ENCODE data around the gene DMD.

DMD gene

GRCh38 chrX:31832263-31832662 lies 1379.1 kb downstream of the DMD start:
- no peak for DNase-seq

DNA sequence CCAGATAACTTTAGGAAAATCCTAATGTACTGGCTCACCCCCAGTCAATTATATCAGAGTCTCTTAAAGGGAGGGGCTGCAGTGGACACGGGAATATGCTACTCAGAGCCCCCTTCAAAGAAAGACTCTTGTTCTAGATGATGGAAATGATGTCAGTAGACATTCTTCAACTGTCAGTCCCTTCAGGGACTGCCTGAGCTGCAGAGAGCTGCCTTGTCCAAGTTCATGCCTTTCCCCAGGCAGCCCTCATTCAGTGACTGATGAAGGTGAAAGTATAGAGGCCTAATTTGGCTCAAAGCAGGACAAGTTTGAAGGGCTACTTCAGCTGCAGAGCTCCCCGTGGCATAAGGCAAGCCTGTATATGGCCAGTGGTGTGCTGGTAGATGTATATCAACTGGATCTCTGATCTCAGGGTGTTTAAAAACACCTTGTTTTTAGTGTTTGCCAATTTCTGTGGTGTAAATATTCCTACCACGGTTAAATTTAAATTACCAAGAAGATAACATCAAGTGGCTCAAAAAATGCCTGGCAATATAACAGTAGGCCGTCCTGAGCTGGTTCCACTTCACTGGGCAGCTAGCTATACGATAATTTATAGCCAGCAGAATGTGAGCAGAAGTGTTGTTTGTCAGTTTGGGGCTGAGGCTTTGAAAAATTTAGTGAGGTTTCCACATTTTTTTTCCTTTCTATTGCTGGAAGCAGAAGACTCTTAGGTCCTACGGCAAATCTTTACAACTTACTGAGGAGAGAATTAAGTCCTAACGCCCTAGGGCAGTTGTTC lies 1390.7 kb downstream of the DMD start:
- no peak for DNase-seq

- no peak for DNase-seq
These were observed 1391.9 kb downstream of the DMD start for GRCh38 chrX:31819455-31819854.

- DNase-seq: no peak
These were observed 1400.2 kb downstream of the DMD start for GRCh38 chrX:31811106-31811505.

GRCh38 chrX:31808357-31808756 lies 1403.0 kb downstream of the DMD start:
- DNase-seq: no peak

GRCh38 chrX:31807165-31807564 lies 1404.2 kb downstream of the DMD start:
- no peak for DNase-seq

GRCh38 chrX:31805781-31806180 lies 1405.6 kb downstream of the DMD start:
- no peak for DNase-seq

DNA sequence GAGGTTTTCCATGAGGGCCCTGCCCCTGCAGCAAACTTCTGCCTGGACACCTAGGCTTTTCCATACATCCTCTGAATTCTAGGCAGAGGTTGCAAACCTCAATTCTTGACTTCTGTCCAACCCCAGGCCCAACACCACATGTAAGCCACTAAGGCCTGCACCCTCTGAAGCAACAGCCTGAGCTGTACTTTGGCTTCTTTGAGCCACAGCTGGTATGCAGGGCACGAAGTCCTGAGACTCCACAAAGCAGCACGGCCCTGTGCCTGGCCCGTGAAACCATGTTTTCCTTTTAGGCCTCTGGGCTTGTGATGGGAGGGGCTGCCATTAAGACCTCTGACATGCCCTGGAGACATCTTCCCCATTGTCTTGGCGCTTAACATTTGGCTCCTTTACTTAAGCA lies 1411.1 kb downstream of the DMD start:
- DNase-seq: no peak

- no peak for DNase-seq
These were observed 1414.7 kb downstream of the DMD start for GRCh38 chrX:31796624-31797023.

GRCh38 chrX:31747411-31747810 lies 1463.9 kb downstream of the DMD start:
- no peak for DNase-seq

- DNase-seq: no peak
These were observed 1468.3 kb downstream of the DMD start for GRCh38 chrX:31743004-31743403.

DNA sequence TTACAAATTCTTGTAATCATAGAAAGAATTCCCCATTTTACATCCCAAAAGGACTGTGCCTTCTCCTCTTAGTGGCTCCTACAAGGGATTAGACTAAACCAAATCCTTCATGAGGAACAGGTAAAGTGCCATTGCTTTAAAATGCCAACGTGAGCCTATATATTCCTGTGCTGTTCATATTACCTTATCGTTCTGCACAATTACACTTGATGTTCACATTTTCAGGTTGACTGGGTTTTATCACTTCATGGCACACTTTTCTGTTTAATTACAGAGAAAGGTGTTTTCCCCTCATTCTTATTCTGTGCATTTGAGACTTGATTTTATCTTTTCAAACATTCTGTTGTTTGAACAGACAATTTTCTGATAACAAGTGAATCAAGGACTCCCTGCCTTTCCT lies 1493.9 kb downstream of the DMD start:
- DNase-seq: no peak

- no peak for DNase-seq
These were observed 1495.7 kb downstream of the DMD start for GRCh38 chrX:31715675-31716074.

DNA sequence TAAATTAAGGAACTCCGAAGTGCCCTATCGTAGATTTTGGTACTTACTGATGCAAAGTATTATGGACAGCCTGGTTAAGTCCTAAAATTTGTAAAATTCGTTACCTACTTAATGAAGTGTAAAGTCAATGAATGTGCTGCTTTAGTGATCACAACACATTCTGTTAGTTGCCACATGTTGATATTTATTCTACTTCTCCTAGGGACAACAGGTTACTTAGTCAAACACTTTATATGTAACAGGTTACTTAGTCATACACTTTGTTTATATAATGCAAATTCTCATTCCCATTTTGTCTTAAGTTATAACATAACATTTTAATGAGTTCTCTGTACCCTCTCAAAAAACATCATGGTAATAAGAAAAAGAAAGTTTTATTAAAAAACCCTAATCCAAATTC lies 1496.6 kb downstream of the DMD start:
- DNase-seq: no peak

DNA sequence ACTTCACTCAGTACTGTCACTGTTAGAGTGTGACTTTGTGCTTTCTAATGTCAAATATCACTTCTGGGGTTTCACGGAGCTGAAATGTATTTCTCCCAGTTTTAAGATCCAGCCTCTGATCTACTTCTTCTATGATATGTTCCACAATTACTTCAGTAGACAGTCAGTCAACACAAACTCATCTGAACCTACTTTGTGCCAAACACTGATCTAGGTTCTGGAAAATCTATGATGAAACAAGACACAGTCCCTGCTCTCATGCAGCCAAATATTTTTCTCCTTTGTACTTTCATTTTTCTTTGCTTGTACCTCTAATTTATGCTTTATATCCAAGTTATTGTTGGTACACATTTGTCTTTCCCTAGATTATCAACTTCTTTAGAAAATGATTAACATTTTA lies 1498.2 kb downstream of the DMD start:
- no peak for DNase-seq

- no peak for DNase-seq
These were observed 1500.2 kb downstream of the DMD start for GRCh38 chrX:31711166-31711565.

GRCh38 chrX:31708116-31708515 lies 1503.2 kb downstream of the DMD start:
- DNase-seq: no peak

DNA sequence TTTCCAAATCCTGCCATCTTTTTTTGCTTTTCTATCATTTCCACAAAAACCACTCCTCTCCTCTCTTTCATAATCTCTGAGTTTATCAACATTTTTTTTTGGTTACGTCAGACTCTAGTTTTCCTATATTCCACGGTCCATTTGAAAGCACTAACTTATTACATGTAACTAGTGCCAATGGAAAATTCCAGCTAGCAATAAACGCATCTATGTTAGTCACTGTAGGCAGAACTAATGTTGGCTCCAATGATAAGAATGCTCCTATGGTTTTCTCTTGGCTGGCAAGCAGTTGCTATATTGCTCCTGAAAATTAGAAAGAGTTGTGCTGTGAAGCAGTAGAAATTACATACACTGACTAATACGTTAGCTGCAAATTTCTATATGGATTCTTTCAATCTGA lies 1504.9 kb downstream of the DMD start:
- no peak for DNase-seq

- no peak for DNase-seq
These were observed 1505.5 kb downstream of the DMD start for GRCh38 chrX:31705816-31706215.

GRCh38 chrX:31704938-31705337 lies 1506.4 kb downstream of the DMD start:
- no peak for DNase-seq

GRCh38 chrX:31702222-31702621 lies 1509.1 kb downstream of the DMD start:
- DNase-seq: no peak

GRCh38 chrX:31697294-31697916 lies 1513.9 kb downstream of the DMD start:
- no peak for DNase-seq

DNA sequence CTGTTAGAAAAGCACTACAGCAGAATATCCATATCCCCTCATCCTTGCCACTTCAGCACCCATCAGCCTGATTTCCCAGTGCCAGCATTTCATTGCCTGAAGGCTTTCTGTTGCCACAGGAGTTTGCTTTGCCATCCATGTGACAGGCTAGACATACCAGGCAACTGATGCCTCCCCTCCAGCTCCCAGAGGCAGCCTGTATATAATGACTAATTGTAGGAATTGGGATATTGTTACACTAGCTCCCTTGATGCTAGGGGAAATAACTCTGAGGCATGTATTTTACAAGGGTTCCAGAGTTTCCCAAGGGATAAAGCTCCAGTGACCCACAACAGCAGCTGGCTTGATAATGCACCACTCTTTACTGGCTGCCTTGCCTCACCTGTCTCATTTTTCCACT lies 1531.5 kb downstream of the DMD start:
- no peak for DNase-seq

GRCh38 chrX:31670245-31670644 lies 1541.1 kb downstream of the DMD start:
- DNase-seq: no peak

DNA sequence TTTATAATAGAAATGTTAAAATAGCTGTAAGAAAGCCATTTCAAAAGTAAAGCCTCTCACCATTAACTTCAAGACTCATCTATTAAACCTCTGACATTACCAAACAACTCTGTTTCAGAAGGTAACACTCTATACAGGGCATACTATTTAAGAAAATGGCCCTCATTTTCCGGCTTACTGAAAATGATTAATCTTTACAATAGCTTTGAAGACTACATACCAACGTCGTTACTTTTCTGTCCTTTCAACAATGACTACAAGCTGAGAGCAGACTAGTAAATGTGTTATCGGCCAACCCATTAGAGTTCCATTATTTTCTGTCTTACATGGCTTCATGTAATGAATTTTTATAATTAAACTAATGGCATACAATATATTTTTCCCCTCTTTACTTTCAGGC lies 1545.9 kb downstream of the DMD start:
- no peak for DNase-seq

Measured in NCI-H526 (cell line).